Measurements from ENCODE around the gene GATC. TPM values are rescaled to one million over a fixed set of nuclear protein-coding genes. Genes with fewer than 3 reads are reported as not detected.

The GATC gene
- total RNA-seq, 1 donor from 2014 or later = 18.8 TPM

- no peaks in the 10 kb centered on the region for H3K9me3 Mint-ChIP-seq (ENCODE audit: low read depth)
- H3K4me3 Mint-ChIP-seq (ENCODE audit: unreplicated experiment) = peak overlapping the region; percentile 93
- TF ChIP-seq CTCF (IDR thresholded peaks at IDR 0.05) = peak; percentile 46
- no peaks in the 10 kb centered on the region for H3K27me3 Mint-ChIP-seq (ENCODE audit: low read depth)
- H3K4me1 Mint-ChIP-seq (ENCODE audit: low read depth) = peaks cover 38% of the 10 kb centered on the region
- no peak for DNase-seq (ENCODE audit: low spot score)
- H3K27ac Mint-ChIP-seq (ENCODE audit: unreplicated experiment) = peak overlapping the region; percentile 93
- H3K36me3 Mint-ChIP-seq (ENCODE audit: low read depth) = peaks cover 10% of the 10 kb centered on the region
Observed at GRCh38 chr12:120496413-120497340, 50.4 kb downstream of the GATC start.

- Mint-ChIP-seq H3K9me3 (ENCODE audit: low read depth) (no peaks in the 10 kb centered on the region), H3K4me3 (ENCODE audit: unreplicated experiment) (peak overlapping the region; percentile 93), H3K36me3 (ENCODE audit: low read depth) (peaks cover 10% of the 10 kb centered on the region), H3K27me3 (ENCODE audit: low read depth) (no peaks in the 10 kb centered on the region), H3K4me1 (ENCODE audit: low read depth) (peaks cover 38% of the 10 kb centered on the region), H3K27ac (ENCODE audit: unreplicated experiment) (peak overlapping the region; percentile 93)
- TF ChIP-seq CTCF (IDR thresholded peaks at IDR 0.05) = no peak
- no peak for DNase-seq (ENCODE audit: low spot score)
Observed at GRCh38 chr12:120497524-120498150, 51.4 kb downstream of the GATC start.

GRCh38 chr12:120498870-120499515 lies 52.7 kb downstream of the GATC start:
- H3K9me3 Mint-ChIP-seq (ENCODE audit: low read depth) = no peaks in the 10 kb centered on the region
- peaks cover 14% of the 10 kb centered on the region for H3K36me3 Mint-ChIP-seq (ENCODE audit: low read depth)
- no peak for DNase-seq (ENCODE audit: low spot score)
- H3K4me3 Mint-ChIP-seq (ENCODE audit: unreplicated experiment) = no peak overlapping the region
- peaks cover 38% of the 10 kb centered on the region for H3K4me1 Mint-ChIP-seq (ENCODE audit: low read depth)
- TF ChIP-seq CTCF (IDR thresholded peaks at IDR 0.05) = no peak
- H3K27me3 Mint-ChIP-seq (ENCODE audit: low read depth) = no peaks in the 10 kb centered on the region
- peak overlapping the region; percentile 37 for H3K27ac Mint-ChIP-seq (ENCODE audit: unreplicated experiment)

GRCh38 chr12:120500581-120500980 lies 54.3 kb downstream of the GATC start:
- H3K27ac Mint-ChIP-seq (ENCODE audit: unreplicated experiment) = peak overlapping the region; percentile 85
- TF ChIP-seq CTCF (IDR thresholded peaks at IDR 0.05) = no peak
- peaks cover 15% of the 10 kb centered on the region for H3K36me3 Mint-ChIP-seq (ENCODE audit: low read depth)
- H3K4me1 Mint-ChIP-seq (ENCODE audit: low read depth) = peaks cover 30% of the 10 kb centered on the region
- no peaks in the 10 kb centered on the region for H3K9me3 Mint-ChIP-seq (ENCODE audit: low read depth)
- no peaks in the 10 kb centered on the region for H3K27me3 Mint-ChIP-seq (ENCODE audit: low read depth)
- no peak for DNase-seq (ENCODE audit: low spot score)
- no peak overlapping the region for H3K4me3 Mint-ChIP-seq (ENCODE audit: unreplicated experiment)

GRCh38 chr12:120504587-120504986 lies 58.3 kb downstream of the GATC start:
- DNase-seq (ENCODE audit: low spot score) = no peak
- H3K27ac Mint-ChIP-seq (ENCODE audit: unreplicated experiment) = no peak overlapping the region
- H3K36me3 Mint-ChIP-seq (ENCODE audit: low read depth) = peaks cover 17% of the 10 kb centered on the region
- peaks cover 7% of the 10 kb centered on the region for H3K4me1 Mint-ChIP-seq (ENCODE audit: low read depth)
- H3K9me3 Mint-ChIP-seq (ENCODE audit: low read depth) = no peaks in the 10 kb centered on the region
- H3K4me3 Mint-ChIP-seq (ENCODE audit: unreplicated experiment) = no peak overlapping the region
- no peaks in the 10 kb centered on the region for H3K27me3 Mint-ChIP-seq (ENCODE audit: low read depth)
- no peak for TF ChIP-seq CTCF (IDR thresholded peaks at IDR 0.05)

Measured in chondrocyte (in vitro differentiated cells).